ENCODE measurements around the gene COX7A2L.

The COX7A2L gene

DNA sequence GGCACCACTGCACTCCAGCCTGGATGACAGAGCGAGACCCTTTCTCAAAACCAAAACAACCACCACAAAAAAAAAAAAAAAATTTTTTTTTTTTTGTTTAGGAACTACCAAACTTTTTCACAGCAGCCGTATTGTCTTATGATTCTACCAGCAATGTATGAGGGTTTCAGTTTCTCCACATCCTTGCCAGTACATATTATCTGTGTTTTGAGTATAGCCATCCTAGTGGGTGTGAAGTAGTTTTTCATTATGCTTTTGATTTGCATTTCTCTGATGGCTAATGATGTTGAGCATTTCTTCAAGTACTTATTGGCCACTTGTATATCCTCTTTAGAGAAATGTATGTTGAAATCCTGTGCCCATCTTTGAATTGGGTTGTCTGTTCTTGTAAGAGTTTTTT is 51.7 kb downstream of the COX7A2L start:
- no peak for DNase-seq (ENCODE audit: insufficient read length, low spot score)
- FAIRE-seq: no peak
- no peak for TF ChIP-seq POLR2A (IDR thresholded peaks at IDR 0.05; ENCODE audit: low read depth, low read length)

GRCh38 chr2:42307180-42307579 is 53.8 kb downstream of the COX7A2L start:
- FAIRE-seq (no peak), DNase-seq (ENCODE audit: insufficient read length, low spot score) (no peak)
- TF ChIP-seq POLR2A (IDR thresholded peaks at IDR 0.05; ENCODE audit: low read depth, low read length): no peak

- TF ChIP-seq POLR2A (IDR thresholded peaks at IDR 0.05; ENCODE audit: low read depth, low read length): no peak
- FAIRE-seq (no peak), DNase-seq (ENCODE audit: insufficient read length, low spot score) (no peak)
These were observed 56.8 kb downstream of the COX7A2L start for GRCh38 chr2:42304059-42304713.

DNA sequence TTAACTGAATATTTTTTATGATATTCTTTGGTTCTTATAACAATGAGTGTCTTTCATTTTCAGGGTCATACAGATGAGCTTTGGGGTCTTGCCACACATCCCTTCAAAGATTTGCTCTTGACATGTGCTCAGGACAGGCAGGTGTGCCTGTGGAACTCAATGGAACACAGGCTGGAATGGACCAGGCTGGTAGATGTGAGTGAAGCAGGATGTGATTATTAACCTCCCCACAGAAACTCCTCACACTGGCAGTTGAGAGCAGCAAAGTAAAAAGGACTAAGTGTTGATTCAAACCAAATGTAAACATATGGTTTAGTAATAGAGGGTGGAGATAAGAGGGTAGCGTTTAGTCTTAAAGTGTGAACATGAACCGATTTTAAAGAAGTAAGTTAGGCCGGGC is 57.8 kb downstream of the COX7A2L start:
- DNase-seq (ENCODE audit: insufficient read length, low spot score) (no peak), FAIRE-seq (no peak)
- TF ChIP-seq POLR2A (IDR thresholded peaks at IDR 0.05; ENCODE audit: low read depth, low read length): no peak

DNA sequence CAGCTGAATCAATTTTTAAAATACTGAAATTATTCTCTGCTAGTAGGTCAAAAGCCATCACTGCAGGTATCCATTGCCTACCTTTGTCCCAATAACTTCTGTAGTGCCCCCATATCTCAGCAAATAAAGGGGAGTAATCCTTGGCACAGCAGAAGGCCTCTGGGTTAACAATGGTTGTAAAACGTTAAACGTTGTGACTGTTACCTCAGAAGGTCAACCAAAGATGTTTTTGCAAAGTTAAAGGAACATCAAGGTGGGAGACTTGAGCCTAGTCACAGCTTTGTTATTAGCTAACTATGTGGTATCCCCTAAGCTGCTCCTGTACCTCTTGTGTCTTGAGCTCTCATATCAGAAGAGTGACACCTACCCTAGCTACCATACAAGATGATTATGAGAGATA is 60.5 kb downstream of the COX7A2L start:
- TF ChIP-seq POLR2A (IDR thresholded peaks at IDR 0.05; ENCODE audit: low read depth, low read length): no peak
- DNase-seq (ENCODE audit: insufficient read length, low spot score) (no peak), FAIRE-seq (peak; percentile 60)

Measured in H54 (cell line).